ENCODE measurements around the gene MYO3B.

Gene MYO3B

DNA sequence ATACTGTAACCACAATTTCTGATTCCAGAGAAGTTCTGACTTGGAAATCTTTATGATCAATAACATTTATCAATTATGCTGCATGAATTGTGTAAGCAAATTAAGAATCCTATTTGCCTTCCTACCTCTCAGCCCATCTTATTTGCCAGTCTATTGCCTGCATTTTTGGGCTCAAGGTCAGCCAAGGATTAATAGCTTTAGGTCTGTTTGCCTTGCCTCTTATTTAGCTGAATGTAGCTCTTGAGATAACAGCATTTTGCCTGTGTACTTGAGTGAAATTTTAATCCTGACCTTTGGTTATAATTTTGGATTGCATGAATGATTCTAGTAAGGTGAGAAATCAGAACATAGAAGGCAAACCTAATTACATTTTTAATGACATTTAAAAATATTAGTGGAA, 51.2 kb downstream of the MYO3B start:
- no peak for DNase-seq (ENCODE audit: low read depth in 2 of 2, low spot score in 1 of 2)

DNA sequence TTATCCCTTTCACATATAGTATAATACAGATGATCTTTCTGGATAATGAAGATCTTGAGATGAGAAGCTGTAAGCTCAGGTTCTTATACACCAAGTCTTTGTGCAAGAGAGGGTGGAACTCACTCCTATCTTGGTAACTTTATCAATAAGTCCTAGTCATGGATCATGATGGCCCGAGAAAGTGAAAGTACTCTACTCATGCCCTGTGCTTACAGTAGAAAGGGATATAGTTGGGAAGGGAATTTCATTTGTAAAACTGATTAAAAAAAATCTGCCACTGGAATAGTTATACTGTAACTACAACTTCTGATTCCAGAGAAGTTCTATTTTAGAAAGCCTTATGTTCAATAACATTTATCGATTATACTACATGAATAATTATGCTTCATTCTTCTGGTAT, 51.8 kb downstream of the MYO3B start:
- no peak for DNase-seq (ENCODE audit: low read depth in 2 of 2, low spot score in 1 of 2)

DNA sequence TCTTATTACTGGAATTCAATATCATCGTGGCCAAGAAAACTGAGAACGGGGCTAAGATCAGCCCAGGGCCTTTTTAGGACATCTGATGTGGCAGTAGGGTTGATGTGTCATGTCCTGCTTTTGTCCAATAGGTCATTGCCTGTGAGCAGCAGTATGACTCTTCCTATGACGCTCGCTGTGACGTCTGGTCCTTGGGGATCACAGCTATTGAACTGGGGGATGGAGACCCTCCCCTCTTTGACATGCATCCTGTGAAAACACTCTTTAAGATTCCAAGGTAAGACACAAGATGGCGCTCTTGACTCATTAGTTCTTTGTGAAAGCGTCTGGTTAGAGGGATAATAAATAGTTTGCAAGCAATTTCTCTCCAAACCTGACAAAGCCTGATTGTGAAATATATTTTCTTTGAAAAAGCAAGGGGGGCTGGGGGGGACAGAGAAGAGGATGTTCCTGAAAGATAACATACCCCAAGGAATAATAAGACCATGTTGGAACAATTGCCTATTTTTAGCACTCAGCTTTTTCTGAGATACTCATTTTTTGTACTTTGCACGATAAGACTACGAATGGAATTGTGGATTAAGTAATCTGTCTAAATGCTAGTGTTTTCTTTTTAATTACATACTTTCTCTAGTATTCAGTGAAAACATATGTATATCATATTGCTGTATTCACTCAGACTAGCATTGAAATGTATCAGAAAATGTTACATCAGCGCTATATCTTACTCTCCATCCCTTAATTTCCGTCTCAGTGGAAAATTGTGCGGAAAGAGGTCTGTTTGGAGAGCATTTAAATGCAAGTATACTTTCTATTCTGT, 58.1 kb downstream of the MYO3B start:
- no peak for DNase-seq (ENCODE audit: low read depth in 2 of 2, low spot score in 1 of 2)

DNA sequence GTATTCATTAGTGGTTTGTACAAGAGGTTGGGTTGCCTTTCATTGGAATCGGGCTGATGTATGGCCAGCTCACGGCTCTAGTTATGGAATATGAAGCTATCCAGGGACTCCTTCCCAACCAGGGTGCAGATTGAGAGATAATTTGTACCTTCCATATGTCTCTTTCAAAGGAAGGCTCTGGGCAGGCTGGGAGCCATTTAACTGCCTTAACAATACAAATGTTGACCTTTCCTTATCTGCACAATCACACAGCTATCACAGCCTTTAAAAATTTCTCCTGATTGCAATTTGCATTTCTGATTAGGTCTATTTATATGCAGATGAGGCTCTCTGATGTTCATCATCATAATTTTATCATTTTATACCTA, 58.7 kb downstream of the MYO3B start:
- no peak for DNase-seq (ENCODE audit: low read depth in 2 of 2, low spot score in 1 of 2)

DNA sequence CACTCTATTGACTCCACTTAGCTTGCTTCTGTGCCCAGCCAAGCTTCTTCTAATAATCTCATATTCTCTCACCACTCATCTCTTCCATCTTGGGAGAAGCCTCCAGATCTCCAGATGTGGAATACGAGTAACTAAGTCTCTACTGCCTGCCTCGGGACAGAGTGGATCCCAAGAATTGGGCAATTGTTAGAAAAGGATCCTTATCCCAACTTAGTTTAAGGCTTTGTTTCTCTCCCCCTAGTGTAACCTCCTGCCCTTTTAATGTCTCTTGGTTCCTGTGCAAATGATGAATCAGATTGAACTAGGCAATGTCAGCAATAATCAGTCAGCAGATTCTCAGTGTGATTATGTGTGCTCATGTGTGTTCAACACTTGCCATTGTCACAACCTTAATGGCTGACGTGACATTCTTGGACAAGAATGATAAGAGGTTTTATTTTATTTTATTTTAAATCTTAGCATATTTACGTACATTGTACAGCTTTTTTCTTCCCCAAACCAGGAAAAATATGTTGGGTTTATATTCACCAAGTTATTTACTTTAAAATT, 59.7 kb downstream of the MYO3B start:
- no peak for DNase-seq (ENCODE audit: low read depth in 2 of 2, low spot score in 1 of 2)

DNA sequence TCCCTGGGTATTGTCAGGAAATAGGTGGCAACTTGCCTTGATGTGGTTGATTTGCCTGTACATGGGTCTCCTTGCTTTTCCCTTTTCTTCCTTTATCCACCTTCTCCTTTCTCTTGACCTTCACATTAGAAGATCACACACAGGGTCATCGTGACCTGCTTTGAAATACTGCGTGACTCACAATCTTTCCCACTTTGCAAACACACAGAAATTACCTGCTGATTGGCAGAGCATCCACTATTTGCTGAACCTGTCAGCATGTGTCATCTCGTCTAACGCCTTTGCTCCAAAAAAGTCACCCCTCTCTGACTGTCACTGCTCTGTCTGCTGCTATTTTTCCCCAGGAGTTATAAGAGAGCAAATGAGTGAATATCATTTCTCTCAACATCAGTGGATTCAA, 60.8 kb downstream of the MYO3B start:
- DNase-seq (ENCODE audit: low read depth in 2 of 2, low spot score in 1 of 2) = no peak

DNA sequence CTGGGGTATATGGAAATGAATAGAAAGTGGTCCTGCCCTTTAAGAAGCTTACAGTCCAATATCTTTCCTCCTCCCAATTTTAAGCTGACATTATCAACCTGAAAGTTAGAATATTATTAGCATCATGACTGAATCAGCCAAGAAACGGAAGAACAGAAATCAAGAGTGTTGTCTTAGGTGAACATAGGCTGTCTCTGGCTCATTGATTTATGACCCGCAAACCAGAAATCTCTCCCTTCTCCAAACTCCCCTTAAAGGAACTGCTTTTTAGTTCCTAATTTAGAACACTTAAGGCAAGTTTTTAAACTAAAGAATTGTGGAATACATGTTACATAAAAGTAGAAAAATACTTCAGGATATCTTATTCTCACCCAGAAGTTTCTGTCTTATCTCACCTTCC, 62.7 kb downstream of the MYO3B start:
- no peak for DNase-seq (ENCODE audit: low read depth in 2 of 2, low spot score in 1 of 2)

DNA sequence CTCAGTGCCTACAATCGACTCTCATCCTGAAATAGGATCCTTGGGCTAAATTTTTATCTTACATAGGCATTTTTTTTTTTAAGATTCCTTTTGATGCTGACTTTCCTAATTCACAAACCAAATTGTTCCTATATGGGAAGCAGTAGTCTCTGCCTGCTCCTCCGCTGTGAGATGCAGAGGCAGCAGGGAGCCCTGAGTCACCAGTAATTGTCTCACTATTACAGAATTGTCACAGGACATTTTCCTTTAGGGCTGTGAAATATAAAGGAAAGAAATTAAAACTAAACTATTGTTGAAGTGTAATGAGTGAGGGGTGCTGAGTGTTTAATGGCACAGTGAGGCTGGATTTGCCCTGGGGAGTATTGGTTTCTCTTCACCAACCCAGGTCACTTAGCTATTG, 63.8 kb downstream of the MYO3B start:
- DNase-seq (ENCODE audit: low read depth in 2 of 2, low spot score in 1 of 2) = no peak

DNA sequence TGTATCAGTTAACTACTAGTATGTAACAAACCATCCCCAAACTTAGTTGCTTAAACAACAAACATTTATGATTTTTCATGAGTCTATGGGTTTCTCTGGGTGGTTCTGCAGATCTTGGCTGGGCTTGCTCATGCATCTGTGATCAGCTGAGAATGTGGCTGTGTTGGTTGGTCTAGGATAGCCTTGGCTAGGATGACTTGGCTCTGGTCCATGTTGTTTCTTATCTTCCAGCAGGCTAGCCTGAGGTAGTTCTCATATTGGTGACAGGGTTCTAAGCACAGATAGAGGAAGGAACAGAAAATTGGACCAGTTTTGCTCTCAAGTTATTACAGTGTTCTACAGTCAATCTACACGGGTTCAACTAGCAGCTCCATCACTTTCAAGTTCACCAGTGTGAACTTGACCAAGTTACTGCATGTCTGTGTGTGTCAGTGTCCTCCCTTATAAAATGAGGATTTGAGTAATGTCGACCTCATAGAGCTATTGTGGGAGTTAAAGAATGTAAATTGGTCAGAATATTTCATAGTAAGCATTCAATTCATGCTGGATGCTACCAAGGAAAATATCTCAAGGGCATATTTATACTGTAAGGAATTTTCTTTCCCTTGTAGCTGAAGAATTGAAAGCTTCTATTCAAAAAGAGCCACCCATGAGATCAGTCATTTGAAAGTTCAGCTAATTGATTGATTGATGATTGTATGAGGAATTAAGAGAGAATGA, 65.3 kb downstream of the MYO3B start:
- no peak for DNase-seq (ENCODE audit: low read depth in 2 of 2, low spot score in 1 of 2)

DNA sequence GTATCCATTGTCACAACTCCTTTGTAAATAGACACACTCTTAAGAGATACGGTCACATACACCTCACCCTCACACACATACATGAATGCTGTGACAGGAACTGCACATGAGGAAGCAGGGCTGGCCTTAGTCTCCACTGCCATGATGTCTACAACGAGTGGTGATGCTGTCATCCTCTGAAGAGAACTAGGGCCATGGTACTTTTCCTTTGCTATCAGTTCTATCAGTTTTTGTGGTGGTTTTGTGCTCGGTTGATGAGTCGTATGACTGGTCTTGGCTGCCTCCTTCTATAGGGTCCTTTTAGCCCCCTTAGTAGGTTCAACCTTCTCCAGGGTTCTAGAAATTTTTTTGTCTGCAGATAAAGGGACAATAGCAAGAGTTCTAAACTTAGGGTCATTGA, 66.0 kb downstream of the MYO3B start:
- DNase-seq (ENCODE audit: low read depth in 2 of 2, low spot score in 1 of 2) = no peak

DNA sequence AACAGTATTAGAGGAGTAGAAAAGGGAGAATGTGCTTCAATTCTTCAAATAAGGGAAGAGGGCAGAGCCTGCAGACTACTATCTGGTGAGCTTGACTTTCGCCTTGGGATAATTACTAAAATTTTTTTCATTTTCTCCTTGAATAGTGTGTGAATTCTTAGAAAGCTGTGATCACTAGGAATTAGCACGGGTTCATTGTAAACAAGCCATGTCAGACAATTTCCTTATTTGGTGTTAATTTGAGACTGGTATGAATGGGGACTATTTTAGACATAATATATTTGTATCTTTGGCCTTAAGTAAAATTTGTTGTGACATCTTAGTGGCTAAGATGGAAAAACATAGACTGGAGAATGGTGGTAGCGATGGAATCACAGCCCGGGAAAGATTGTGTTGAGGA, 66.6 kb downstream of the MYO3B start:
- DNase-seq (ENCODE audit: low read depth in 2 of 2, low spot score in 1 of 2) = no peak

DNA sequence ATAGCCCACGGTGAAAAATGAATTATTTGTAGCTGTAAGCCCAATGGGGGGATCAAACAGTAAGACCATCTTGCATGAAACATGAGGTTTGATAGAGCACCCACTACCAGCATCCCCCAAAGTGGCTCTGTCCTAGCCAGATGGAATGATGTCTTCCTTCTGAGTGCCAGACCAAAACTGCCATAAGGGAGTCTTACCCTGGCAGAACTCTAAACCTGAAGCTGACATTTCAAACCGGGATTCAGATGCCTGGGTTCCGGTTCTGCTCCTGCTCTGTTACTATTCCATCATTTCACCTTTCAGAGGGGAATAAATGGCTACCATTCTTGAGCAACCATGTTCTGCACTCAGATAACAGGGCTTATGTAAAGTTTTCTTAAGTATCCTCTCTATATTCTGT, 67.4 kb downstream of the MYO3B start:
- DNase-seq (ENCODE audit: low read depth in 2 of 2, low spot score in 1 of 2) = no peak

DNA sequence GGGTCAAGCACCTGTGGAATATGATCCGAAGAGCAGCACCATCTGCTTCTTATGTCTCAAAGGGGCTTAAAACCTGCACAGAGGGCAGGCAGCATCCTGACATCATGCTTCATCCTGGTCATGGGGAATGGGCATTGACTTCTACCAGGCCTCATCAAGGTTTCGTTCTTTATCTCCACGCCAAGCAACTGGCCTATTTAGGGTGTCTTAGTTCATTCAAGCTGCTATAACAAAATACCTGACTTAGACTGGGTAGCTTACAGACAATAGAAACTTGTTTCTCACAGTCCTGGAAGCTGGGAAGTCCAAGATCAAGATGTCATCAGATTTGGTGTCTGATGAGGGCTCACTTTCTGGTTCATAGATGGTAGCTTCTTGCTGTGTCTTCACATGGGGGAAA, 69.4 kb downstream of the MYO3B start:
- no peak for DNase-seq (ENCODE audit: low read depth in 2 of 2, low spot score in 1 of 2)

DNA sequence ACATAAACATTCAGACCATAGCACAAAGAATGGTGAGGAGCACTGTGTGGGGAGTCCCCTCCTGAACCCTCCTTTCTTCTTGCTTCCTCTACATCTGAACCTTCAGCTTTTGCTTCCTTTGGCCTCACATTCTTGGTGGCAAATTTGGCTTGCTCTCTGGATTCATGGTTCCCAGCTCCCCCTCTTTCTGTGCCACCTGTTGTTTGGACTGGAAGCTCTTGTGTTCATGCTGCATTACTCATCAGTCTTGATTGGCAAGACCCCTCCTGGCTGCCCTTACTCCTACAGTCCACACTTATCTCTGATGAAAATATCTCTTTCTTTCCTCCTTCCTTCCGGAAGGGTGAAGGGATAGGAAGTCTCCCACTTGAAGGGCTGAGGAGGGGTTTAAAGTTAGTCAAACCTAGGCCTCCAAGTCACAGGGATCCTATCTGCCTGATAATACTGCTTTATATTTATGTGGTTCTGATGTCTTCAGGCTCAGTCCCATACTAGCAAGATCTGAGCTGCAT, 70.0 kb downstream of the MYO3B start:
- no peak for DNase-seq (ENCODE audit: low read depth in 2 of 2, low spot score in 1 of 2)

DNA sequence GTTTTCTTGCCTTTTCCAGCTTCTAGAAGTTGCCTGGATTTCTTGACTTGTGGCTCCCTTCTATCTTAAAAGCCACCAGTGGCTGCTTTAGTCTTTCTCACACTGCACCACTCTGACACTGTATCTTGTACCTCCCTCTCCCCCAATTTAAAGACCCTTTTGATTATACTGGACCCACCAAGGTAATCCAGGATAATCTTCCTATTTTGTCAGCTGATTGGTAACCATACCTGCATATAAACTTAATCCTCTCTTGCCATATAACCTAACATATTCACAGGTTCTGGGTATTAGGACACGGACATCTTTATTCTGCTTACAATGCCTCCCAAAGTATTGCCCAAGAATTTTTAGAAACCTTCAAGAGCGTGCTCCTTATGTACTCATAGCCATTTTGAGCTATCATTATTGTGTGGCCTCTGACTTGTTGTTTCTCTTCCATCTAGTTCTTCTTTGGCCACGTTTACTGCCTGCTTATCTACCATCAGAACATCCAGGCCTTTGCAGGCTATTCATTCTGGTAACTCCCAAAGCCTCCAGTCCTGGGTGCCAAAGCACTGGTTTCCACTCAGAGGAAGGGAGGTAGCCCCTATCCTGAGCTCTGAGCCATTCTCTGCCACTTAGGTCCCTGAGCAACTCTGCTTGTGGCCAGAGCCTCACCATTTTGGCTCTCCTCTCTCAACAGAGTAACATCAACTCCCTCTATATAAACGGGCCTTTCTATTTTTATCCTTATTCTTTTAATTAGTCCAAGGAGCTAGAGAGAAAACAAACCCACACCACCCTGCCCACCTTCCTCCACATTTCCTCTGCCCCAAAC, 70.8 kb downstream of the MYO3B start:
- no peak for DNase-seq (ENCODE audit: low read depth in 2 of 2, low spot score in 1 of 2)

DNA sequence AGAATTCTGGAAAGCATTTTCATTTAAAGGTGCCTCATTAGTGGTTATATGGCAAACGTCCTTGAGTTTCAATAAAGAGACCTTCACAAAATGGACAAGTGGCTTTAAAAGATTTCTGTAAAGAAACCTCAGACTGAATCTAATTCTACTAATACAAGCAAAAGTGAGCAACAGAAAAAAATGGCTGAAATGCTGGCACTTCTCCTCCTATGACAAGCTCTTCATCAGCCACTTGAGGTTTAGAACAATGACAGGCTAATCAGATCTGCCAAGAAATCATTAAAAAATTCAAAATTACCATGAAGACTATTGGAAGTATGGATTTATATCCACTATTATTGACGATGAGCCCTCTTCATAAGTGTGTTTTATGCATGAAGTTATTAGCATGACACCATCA, 71.8 kb downstream of the MYO3B start:
- no peak for DNase-seq (ENCODE audit: low read depth in 2 of 2, low spot score in 1 of 2)

DNA sequence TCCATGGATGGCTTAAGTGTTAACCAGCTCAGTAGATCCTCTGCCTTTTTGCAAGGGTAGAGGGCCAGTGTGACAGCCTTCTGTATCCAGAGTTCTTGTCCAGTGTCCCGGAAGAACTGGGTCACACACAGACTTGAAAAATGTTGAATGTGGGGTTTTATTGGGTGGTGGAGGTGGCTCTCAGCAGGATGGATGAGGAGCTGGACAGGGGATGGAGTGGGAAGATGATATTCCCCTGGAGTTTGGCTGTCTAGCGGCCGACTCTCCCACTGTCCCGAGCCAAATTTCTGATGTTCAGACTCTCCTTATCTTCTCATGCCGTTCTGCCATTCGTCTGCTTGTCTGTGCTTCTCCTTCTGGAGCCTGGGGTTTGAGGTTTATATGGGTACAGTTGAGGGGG, 72.6 kb downstream of the MYO3B start:
- no peak for DNase-seq (ENCODE audit: low read depth in 2 of 2, low spot score in 1 of 2)

DNA sequence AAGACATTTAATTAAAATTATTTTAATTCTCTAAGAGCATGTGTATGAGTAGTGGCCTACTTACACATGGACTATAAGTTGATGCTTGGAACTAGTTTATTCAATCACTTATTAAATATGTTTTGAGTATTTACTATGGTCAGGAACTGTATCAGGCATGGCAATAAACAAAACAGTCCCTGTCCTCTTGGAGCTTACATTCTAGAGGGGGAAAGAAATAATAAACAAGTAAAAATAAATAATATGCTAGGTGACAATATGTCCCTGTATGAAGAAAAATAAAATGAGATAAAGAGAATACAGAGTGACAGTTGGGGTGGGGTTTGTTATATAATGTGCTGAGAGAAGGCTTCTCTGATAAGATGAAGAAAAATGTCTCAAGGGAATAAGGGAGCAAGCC, 74.5 kb downstream of the MYO3B start:
- DNase-seq (ENCODE audit: low read depth in 2 of 2, low spot score in 1 of 2) = no peak

DNA sequence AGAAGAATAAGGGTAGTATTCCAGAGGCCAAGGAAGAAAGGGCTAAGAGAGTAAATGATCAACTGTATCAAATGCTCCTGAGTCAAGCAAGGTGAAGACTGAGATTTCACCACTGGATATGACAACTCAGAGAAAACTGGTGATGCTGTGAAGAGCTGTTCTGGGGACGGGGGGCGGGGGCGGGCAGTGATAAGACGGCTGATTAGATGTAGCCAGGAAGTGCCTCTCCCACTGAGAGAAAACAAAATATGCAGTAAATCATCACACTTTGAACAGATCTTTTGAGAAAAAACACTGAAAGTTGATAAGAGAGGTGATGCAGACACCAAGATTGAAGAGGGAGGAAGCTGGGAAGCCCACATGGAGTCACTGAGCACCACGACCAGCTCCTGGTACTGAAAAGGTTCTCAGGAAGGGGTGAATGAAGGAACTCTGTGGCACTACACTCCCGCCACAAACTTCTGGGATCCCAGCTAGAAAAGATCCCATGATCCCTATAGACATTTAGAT, 75.8 kb downstream of the MYO3B start:
- DNase-seq (ENCODE audit: low read depth in 2 of 2, low spot score in 1 of 2) = no peak

DNA sequence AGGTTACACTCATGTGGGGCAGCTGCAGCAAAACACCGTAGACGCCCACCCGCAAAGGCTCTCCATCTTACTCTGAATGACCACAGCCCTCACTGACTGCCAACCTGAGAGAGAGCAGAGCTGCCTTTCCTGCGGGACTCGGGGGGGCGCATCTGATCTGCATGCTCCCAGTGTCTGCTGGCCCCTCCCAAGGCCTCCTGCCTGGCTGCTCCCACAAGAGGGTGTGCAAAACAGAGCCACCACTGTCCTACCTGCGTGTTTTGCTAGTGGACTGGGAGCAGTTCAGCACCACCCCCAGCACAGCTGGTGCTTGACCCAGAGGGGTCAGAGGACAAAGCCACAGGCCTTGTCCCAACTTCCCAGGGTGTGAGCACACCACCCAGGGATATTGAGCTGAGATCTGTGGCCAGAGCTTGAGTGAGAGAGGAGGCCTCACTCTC, 76.4 kb downstream of the MYO3B start:
- no peak for DNase-seq (ENCODE audit: low read depth in 2 of 2, low spot score in 1 of 2)

DNA sequence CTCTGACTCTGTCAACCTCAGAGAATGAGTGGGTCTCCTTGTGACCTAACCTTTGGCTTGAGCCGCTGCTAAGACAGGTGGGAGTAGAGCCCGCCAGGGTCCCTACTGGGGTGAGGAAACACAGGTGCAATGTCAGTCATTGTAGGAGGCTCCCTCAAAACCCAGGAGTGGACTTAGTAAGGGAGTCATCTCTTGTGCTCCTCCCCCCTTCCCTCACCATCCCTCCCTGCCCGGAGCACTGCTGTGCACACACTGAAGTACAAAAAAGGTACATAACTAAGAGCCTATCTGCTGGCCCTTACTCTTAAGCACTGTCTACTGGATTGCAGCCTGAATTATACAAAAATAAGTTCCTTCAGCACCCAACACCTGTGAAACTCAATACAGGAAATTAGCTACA, 77.2 kb downstream of the MYO3B start:
- DNase-seq (ENCODE audit: low read depth in 2 of 2, low spot score in 1 of 2) = no peak

Data from stimulated activated CD8-positive, alpha-beta memory T cell treated with anti-CD3 and anti-CD28 coated beads, Interleukin-4, amount 100 ng/mL, for 4 hours (primary cell).